GM15510 (cell line): Measurements from ENCODE around the gene TNFRSF21.

Experiments
- POLR2A ChIP-seq: IDR thresholded peaks from 3 replicates; pipeline ENCODE4 v1.6.1; 2011; ENCODE audit warnings: borderline replicate concordance; ENCODE audit not compliant: insufficient read length; ENCODE audit errors: extremely low read depth

TNFRSF21 gene

DNA sequence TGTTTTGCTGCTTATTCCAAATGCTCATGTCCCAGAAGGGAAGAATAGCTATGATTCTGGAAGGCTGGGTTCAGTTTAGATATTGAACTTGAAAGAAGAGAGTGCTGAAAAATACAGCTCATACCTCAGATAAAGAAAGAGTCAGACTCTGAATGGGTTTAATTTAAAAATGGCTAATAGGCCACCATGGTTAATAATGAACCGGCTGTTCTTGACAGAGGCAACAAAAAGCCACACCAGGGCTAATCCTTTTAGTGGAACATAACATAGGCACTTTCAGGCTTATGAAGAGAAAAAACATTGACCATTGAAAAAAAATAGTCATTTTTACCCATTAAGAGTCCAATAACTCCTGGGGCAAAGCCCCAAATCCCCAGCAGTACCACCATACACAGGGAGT is 59.4 kb downstream of the TNFRSF21 start:
- no peak for TF ChIP-seq POLR2A

DNA sequence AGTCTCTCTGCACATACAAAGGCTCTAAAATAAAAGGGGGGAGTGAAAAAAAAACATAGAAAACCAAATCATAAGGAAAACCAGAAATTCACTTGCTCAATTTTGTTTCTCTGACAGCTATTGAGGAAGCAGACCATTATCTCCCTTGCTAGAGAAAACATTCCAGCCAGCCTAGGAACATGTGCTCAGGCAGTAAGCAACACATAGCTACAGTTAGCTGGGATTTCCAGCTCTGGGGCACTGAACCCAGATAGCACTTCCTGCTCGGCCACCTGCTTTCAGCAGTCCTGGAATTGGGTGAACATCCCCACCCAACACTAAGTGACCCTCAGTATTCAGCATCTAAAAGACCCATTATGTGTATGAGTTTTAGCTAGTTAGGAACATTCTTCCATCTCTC is 61.3 kb downstream of the TNFRSF21 start:
- TF ChIP-seq POLR2A = no peak

DNA sequence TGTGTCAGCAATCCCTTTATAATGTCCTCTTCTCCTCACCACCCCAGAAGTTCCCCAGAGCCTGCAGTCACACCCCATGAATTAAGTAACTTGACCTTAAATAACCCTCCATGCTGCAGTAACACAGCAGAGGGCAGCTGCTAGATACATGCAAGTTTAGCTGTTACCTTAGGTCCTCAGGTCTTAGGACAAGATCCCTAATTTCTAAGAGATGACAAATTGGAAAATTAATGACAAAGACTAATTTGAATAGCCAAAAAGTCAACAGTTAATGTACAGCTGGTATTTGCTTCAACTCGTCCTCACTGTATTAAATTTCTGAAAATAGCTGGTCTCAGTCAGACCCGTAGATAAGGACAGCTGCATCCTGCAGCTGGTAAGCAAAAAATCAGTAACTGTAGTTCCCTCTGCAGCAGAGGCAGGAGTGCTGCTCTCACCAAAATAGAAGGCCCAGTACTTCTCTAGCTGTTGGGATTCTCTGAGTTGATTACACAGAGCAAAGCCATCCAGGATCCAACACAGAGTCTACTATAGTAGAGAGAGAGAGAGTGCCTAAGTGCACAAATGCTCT is 62.4 kb downstream of the TNFRSF21 start:
- TF ChIP-seq POLR2A = no peak

DNA sequence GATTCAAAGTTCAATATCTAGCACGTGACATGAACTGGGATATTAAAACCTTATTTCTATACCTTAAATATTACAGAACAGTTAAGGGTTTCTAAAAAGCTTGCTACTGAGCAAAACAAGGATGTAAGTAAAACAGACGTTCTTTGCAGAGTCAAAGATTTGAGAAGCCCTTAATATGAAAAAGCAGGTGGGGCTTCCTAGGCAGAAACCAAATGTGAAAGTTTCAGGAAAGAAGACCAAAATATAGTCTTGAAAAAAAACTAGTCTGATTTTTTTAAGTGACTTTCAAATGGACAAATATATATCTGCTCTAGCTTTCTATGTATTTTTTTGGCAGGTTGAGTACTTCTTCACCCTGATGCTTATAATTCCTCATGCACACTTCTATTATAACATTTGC is 63.2 kb downstream of the TNFRSF21 start:
- TF ChIP-seq POLR2A = no peak

DNA sequence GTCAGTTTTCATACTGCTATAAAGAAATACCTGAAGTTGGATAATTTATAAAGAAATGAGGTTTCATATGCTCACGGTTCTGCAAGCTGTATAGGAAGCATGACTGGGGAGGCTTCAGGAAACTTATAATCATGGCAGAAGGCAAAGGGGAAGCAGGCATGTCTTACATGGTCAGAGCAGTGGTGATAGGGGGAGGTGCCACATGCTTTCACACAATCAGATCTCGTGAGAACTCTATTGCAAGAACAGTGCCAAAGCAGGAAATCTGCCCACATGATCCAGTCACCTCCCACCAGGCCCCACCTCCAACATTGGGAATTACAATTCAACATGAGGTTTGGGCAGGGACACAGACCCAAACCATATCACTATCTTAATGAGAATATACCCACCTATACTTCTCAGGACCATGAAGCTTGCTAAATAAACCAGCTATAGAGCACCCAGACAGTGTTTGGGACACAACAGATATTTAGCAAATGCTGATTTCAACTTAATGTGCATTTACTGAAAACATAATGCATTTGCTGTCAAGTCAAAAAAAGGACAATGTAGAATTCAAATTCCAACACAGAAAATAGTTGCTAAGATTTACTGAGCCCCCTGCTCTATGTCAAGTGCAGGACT is 63.8 kb downstream of the TNFRSF21 start:
- TF ChIP-seq POLR2A = no peak

DNA sequence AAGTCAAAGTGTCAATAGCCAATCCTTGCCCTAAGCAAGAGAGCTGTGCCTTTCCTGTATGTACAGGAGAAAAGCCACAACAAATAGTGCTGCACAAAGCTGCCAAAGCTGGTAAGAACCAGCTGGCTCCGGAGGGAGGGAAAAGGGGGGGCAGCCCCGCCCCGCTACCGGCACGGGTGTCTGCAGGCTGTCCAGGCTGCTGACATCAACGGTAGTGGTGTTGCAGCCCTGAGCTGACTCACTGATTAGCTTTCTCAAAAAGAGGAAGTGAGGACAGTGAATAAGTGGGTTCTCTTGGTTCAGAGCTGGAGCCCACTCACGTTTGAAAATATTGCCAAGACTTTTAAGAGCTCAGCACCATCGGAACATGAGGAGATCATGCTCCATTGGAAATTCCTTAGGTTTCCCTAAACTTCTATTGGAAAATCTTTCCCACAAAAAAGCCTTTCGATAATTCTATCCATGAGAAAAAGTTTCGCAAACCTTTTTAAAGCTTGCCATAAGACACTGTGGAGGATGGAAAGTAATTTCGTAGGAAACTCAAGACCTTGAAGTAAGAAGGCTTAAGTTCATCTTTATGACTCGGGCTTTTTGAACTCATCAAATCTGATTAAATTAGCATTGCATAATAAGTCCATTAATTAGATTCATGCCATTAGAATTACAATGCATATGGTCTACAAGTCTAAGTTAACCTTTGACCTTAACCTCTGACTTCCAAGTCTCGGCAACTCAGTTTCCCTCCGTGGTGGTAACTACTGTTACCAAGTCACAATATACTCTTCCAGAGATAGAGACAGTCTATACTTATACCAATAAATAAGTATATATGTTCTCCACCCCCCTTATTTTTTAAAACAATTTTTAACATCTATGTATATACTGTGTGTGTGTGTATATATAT is 67.0 kb downstream of the TNFRSF21 start:
- no peak for TF ChIP-seq POLR2A

DNA sequence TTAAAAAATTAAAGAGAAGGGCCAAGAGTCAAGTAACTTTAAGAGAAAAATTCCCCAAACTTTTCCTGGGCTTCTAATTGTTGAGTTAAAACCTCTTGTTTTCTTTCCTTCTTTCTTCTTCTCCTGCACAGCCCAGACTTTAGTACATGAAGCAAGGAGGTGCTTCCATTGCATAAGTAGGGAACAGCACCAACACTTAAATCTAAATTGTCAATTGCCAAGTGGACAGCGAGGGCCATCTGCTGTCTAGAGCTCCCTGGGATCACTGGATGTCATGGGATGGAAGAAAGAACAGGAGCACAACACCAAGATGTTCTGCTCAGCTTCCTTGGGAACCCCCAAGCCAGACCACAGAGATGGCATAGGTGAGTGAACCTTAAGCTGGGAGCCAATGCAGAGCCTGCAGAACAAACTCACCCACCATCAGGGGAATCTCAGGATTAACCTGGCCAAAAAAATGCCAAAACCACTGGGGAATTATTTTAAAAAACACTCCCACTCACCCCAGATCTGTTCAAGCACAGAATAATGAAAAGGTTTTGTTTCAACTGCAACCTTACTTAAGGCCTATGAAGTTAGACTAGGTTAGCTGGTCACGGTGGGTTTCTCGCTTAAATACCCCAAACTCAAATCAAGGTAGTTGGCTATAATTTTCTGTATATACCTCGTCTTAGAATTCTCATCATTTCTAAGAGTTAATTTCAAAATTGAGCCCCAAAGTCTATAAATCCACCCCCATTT is 67.8 kb downstream of the TNFRSF21 start:
- TF ChIP-seq POLR2A = no peak

DNA sequence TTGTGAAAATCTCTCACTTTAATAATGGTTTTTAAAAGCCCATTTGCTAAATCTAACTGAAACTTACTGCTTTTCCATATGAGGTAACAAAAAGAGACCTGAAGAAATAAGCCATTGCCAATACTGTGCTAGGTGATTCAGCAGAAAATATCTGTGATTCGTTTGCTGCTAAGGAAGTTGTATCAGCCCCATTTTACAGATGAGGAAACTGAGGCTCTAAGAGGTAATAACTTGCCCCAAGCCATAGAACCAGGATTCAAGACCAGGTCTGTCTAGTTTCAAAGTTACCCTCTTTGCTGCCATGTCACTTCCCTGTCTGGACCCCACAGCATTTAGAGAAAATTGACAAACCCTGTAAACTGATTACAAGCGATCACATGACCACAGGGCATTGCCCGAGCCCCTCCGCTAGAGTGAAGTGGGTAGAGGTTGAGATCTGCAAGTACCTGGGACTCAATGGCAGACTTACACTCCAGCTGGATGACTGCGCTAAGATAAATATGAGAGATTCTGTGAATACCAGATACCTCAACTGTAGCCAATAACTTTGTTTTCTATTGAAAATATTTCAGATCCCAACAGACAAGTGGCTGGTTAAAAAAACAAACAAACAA is 69.3 kb downstream of the TNFRSF21 start:
- no peak for TF ChIP-seq POLR2A

DNA sequence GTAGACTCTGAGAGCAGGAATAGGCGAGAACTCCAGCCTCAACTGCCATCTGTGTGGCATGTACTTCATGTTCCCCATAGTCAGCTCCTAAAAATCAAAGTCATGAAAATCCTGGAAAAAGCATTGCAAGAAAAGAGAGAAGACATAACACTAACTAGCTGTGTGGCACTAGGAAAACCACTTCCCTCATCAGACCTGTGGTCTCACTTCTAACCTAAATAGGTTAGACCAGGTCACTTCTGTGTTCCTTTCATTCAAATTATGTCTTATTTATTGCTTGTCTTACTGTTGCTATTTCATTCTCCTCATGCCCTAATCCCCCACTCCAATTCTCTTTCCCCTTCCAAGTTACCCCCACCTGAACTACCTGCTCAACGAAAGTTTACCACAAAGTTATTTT is 70.2 kb downstream of the TNFRSF21 start:
- no peak for TF ChIP-seq POLR2A

DNA sequence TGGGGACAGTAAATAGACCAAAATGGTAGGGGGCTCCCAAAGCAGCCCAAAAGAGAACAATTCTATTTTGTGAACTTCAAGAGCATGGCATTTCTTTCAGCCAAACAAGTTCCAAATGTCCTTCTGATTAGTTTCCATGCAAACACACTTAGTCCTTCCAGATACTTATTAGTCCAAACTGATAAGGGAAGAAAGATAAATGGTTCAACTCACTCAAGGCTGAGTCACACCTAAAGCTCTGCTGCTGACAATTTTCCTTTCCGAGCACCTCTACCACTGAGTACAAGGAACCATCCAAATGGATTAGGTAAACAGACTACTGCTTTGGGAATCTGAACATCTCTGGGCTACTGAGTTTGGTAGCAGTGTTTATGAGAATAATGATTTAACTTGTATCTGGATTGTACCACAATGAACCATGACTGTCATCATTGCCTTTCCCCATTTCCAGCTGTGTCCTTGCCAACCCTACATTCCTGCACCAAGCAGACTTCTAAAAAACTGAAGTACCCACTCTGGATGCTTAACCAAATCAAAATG is 71.2 kb downstream of the TNFRSF21 start:
- no peak for TF ChIP-seq POLR2A

DNA sequence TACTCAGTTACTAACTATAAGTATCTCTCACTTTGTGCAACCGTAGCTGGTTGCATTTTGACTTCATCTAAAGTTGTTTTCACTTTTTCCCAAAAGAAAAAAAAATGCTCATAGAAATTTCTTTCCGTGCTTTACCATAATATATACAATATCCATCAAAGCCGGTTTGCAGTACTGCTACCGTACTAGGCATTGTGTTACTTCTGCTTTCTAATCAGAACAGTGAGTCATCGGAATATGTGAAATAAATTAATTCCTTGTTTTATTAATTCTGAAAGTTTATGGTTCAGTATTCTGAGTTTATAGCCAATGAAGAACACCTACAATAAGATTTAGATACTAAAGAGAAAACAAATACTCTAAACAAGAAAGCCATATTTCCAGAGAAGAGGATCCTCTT is 72.5 kb downstream of the TNFRSF21 start:
- TF ChIP-seq POLR2A = no peak

DNA sequence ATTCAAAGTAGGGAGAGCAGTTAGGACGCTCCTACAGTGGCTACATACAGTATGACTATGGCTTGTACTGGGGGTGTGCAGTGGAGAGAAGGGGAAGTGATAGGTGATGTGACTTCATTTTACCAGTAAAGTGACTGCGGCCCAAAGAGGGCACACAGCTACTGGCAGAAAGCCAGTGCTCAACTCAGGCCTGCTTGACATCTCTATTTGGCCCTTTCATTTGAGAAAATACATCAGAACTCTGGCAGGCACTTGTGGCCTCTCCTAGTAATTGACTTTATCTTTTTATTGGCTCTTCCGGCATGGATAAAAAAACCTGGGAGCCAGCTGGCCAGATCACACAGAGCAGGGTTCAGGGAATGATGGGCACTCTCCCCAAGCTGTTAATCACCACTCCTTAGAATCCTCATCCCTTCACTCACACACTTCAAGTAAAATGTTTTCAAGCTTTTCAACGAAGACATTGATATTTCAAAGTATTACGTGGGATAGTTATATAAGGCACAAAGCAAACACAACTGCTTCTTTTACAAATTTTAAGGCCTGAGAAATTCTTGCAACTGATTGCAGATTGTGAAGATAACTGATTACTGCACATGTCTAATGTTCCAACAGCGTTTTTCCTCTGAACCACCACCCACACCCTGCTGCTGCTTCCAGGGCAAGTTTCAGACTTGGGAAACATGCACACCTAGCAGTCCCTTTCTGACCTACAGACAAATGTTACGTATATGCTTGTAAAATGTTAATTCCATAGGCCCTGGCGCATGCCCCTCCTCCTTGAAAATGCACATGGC is 73.5 kb downstream of the TNFRSF21 start:
- no peak for TF ChIP-seq POLR2A

DNA sequence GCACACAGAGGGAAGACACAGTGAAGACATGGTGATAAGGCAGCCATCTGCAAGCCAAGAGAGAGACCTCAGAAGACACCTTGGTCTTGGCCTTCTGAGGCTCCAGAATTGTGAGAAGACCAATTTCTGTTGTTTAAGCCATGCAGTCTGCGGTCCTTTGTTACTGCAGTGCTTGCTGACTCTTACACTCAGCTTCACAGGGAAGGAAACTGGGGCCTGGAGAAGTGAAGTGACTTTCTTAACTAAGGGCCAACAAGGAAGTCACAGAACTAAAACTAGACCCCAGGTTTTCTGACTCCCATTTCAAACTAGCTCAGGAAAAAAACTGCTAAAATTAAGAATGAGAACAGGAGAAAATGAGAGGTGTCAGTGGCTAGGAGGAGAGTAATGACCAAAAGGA is 74.3 kb downstream of the TNFRSF21 start:
- no peak for TF ChIP-seq POLR2A

DNA sequence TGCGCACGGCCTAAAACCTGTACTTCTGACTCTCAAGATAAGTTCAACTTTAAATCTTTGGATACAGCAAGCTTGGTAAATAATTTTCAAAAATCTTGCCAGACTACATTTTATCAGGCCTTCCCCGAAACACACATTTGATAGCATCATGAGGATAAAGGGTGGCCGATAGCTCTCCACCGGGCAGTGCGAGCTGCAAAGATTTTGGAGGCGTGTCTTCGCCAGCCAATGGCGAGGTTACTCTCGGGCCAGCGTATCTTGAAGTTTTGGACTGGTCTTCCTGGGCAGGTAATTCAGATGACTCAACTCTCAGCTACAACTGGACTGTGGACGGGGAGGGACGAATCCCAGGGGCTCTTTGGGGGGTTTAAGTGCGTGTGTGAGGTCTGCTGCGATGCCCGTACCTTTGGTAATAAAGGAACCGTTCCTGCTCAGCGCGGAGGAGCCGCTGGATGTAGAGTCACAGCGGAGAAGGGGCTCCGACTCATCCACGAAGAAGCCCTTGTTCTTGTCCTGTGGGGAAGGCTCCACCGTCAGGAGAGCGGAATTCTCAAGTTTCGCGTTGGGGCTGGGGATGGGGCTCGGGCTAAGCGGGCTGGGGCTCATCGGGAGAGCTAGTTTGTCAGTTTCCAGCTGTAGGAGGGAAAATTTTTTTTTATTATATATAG is 75.3 kb downstream of the TNFRSF21 start:
- no peak for TF ChIP-seq POLR2A

DNA sequence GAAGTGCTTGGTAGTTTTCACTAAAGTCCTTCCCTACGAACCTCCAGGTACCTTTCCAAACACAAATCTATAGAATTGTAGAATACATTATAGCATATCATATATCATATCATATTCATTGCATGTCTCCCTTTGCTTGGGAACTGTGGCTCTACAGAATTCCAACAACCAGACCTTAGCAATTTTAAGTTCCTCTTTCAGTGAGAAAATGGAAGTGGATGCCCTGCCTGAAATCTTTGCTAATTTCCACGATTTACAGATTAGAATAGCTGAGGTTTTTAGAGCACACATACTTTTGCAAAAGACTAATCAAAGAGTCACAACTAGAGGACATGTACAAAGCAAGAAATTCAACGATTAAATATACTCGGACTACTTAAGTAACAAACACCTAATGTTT is 78.6 kb downstream of the TNFRSF21 start:
- TF ChIP-seq POLR2A = no peak
